GM19328 (cell line): Measurements from ENCODE around the gene HTR2C.
"Not testable (repeated sequence)": the region's sequence is repeated elsewhere in the genome, so short reads cannot be mapped to it uniquely, and the experiment has no call there.

Experiments
- ATAC-seq: cut with Tn5 transposase; IDR thresholded peaks from one replicate; pipeline ENCODE4 v1.9.1; 2021; ENCODE audit warnings: mild to moderate bottlenecking, moderate library complexity; ENCODE audit not compliant: unreplicated experiment

Gene HTR2C

DNA sequence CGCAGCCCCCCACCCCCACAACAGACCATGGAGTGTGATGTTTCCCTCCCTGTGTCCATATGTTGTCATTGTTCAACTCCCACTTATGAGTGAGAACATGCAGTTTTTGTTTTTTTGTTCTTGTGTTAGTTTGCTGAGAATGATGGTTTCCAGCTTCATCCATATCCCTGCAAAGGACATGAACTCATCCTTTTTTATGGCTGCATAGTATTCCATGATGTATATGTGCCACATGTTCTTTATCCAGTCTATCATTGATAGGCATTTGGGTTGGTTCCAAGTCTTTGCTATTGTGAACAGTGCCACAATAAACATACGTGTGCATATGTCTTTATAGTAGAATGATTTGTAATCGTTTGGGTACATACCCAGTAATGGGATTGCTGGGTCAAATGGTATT, 353.2 kb downstream of the HTR2C start:
- ATAC-seq: not testable (repeated sequence)

- ATAC-seq: no peak
Observed at GRCh38 chrX:114952696-114953095, 368.8 kb downstream of the HTR2C start.
